ENCODE results near the gene KANK4. TPM values are rescaled to one million over a fixed set of nuclear protein-coding genes. Genes with fewer than 3 reads are reported as not detected.

KANK4 gene
- total and polyA plus RNA-seq, 2 of the 4 experiments (the other 2 are of a cell fraction), result not detected

DNA sequence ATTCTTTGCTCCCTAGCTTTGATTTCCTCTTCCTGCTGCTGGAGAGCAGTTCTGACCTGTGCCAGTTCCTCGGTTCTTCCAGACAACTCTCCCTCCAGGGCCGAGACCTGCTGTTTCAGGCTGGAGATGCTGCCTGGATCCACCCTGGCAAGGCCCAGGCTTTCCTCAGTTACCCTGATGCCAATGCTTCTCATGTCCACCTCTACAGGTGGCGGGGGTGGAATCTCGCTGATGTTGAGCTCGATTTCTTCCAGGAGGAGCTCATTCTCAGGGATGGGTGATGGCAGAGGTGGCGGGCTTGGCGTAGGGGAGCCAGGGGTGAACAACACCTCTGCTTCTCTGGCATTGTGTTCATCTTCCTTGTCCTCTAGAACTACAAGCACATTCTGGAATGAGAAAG lies 45.3 kb downstream of the KANK4 start:
- Histone ChIP-seq H3K14ac (replicated peaks; ENCODE audit: low read depth, low read length) (no peak overlapping the region), H4K20me1 (ENCODE audit: insufficient read depth, low read length) (no peaks in the 10 kb centered on the region), H2BK15ac (ENCODE audit: low read depth, low read length) (no peak overlapping the region), H3K9me3 (ENCODE audit: control insufficient read depth, insufficient read depth, low read length) (peaks cover 6% of the 10 kb centered on the region), H3K36me3 (ENCODE audit: control insufficient read depth, insufficient read depth, low read length) (no peaks in the 10 kb centered on the region), H3K4me1 (ENCODE audit: control insufficient read depth, insufficient read depth, low read length) (no peaks in the 10 kb centered on the region), H4K5ac (ENCODE audit: low read depth, low read length) (no peak overlapping the region), H3K23ac (ENCODE audit: low read depth, low read length) (no peak overlapping the region), H3K4me2 (ENCODE audit: low read depth, low read length) (no peak overlapping the region), H2AK9ac (replicated peaks; ENCODE audit: low read depth, low read length, poor library complexity) (no peak overlapping the region), H3K27ac (ENCODE audit: insufficient read depth, low read length) (no peak overlapping the region), H3K27me3 (ENCODE audit: control insufficient read depth, insufficient read depth, low read length) (no peaks in the 10 kb centered on the region), H2BK5ac (ENCODE audit: low read depth, low read length, poor library complexity, severe bottlenecking) (no peak overlapping the region), H2AFZ (replicated peaks; ENCODE audit: low read length, poor library complexity) (no peak overlapping the region), H4K8ac (ENCODE audit: low read depth in 2 of 2, low read length in 2 of 2) (no peak overlapping the region), H3K18ac (ENCODE audit: low read depth, low read length) (no peak overlapping the region), H2AK5ac (ENCODE audit: low read depth, low read length) (no peak overlapping the region), H3K79me1 (ENCODE audit: low read depth in 1 of 2, low read length in 2 of 2) (no peaks in the 10 kb centered on the region), H3K4me3 (ENCODE audit: insufficient read depth, low read depth, low read length) (no peak overlapping the region), H2BK20ac (ENCODE audit: low read depth, low read length) (no peak overlapping the region), H4K91ac (ENCODE audit: insufficient read depth, low read depth, low read length) (no peak overlapping the region), H3K9me1 (ENCODE audit: insufficient read depth, low read length) (no peaks in the 10 kb centered on the region), H3K9ac (ENCODE audit: low read depth, low read length) (no peak overlapping the region), H2BK120ac (ENCODE audit: low read depth, low read length) (no peak overlapping the region), H3K4ac (ENCODE audit: low read depth, low read length) (no peak overlapping the region), H3K56ac (ENCODE audit: extremely low read depth, insufficient read depth, low read length) (no peak overlapping the region)
- in situ Hi-C loops (cut with MboI; ENCODE audit: low sequenced_read_pairs), result no loop called here
- ATAC-seq (ENCODE audit: low read depth), result no peak
- no peak for DNase-seq
- POLR2A ChIA-PET (ENCODE audit: unreplicated experiment), result no interaction called here
- no TSS peak for BruUV-seq (replicated peaks)
- CTCF ChIA-PET, result no interaction called here
- TF ChIP-seq CEBPB (IDR thresholded peaks at IDR 0.05; ENCODE audit: low read depth, low read length), result no peak
- TF ChIP-seq FOS (IDR thresholded peaks at IDR 0.05; ENCODE audit: low read depth, low read length), result no peak
- TF ChIP-seq, protein P1, sequence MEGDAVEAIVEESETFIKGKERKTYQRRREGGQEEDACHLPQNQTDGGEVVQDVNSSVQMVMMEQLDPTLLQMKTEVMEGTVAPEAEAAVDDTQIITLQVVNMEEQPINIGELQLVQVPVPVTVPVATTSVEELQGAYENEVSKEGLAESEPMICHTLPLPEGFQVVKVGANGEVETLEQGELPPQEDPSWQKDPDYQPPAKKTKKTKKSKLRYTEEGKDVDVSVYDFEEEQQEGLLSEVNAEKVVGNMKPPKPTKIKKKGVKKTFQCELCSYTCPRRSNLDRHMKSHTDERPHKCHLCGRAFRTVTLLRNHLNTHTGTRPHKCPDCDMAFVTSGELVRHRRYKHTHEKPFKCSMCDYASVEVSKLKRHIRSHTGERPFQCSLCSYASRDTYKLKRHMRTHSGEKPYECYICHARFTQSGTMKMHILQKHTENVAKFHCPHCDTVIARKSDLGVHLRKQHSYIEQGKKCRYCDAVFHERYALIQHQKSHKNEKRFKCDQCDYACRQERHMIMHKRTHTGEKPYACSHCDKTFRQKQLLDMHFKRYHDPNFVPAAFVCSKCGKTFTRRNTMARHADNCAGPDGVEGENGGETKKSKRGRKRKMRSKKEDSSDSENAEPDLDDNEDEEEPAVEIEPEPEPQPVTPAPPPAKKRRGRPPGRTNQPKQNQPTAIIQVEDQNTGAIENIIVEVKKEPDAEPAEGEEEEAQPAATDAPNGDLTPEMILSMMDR (conservative IDR thresholded peaks at IDR 0.05; ENCODE audit: low read depth, low read length), result no peak
- no peak for TF ChIP-seq CHD1 (IDR thresholded peaks at IDR 0.05; ENCODE audit: low read depth, low read length)
- no peak for TF ChIP-seq MXI1 (IDR thresholded peaks at IDR 0.05; ENCODE audit: borderline replicate concordance, low read depth, low read length)
- TF ChIP-seq, protein P2, sequence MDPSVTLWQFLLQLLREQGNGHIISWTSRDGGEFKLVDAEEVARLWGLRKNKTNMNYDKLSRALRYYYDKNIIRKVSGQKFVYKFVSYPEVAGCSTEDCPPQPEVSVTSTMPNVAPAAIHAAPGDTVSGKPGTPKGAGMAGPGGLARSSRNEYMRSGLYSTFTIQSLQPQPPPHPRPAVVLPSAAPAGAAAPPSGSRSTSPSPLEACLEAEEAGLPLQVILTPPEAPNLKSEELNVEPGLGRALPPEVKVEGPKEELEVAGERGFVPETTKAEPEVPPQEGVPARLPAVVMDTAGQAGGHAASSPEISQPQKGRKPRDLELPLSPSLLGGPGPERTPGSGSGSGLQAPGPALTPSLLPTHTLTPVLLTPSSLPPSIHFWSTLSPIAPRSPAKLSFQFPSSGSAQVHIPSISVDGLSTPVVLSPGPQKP (IDR thresholded peaks at IDR 0.05; ENCODE audit: borderline replicate concordance, low read depth, low read length), result no peak
- TF ChIP-seq RAD21 (IDR thresholded peaks at IDR 0.05; ENCODE audit: low read length), result no peak
- no peak for TF ChIP-seq RCOR1 (IDR thresholded peaks at IDR 0.05; ENCODE audit: insufficient replicate concordance, low read length)
- TF ChIP-seq MAFK (IDR thresholded peaks at IDR 0.05; ENCODE audit: low read depth, low read length), result no peak
- no peak for TF ChIP-seq RFX5 (IDR thresholded peaks at IDR 0.05; ENCODE audit: low read depth, low read length)
- TF ChIP-seq, protein P3, sequence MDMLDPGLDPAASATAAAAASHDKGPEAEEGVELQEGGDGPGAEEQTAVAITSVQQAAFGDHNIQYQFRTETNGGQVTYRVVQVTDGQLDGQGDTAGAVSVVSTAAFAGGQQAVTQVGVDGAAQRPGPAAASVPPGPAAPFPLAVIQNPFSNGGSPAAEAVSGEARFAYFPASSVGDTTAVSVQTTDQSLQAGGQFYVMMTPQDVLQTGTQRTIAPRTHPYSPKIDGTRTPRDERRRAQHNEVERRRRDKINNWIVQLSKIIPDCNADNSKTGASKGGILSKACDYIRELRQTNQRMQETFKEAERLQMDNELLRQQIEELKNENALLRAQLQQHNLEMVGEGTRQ (IDR thresholded peaks at IDR 0.05; ENCODE audit: low read depth, low read length), result no peak
- TF ChIP-seq MAZ (IDR thresholded peaks at IDR 0.05; ENCODE audit: borderline replicate concordance, low read depth, low read length), result no peak
- intact Hi-C loops (cut with micrococcal nuclease), result loop anchor here (2.0 kb wide), 1 partner anchor 63 kb away; no protein-coding TSS in a partner anchor
- dilution Hi-C loops (cut with HindIII; ENCODE audit: low sequenced_read_pairs, unreplicated experiment), result no loop called here
- 68% methylated on average over 2 of the region's 7 CpGs; no CpG with 5 or more reads in 1 of the 2 experiments for WGBS, 2 experiments (ENCODE audit: extremely low coverage in 2 of 2, insufficient read length in 1 of 2)

Data from IMR-90 (cell line).